CD4-positive, alpha-beta memory T cell (primary cell): ENCODE results near the gene RTN4R. TPM values are rescaled to one million over a fixed set of nuclear protein-coding genes. Genes with fewer than 3 reads are reported as not detected.
"Not testable (repeated sequence)": the region's sequence is repeated elsewhere in the genome, so short reads cannot be mapped to it uniquely, and the experiment has no call there.

Experiments
- CTCF ChIA-PET: fragments of 350-600 bp; sonication (Branson Sonifier 250); formaldehyde crosslinking; loops from one replicate; lab custom pipeline; 2021; ENCODE audit warnings: inconsistent platforms; ENCODE audit not compliant: partially characterized antibody; lab: Charles Lee
- POLR2A ChIA-PET: fragments of 350-600 bp; sonication (Branson Sonifier 250); formaldehyde crosslinking; loops from one replicate; lab custom pipeline; 2021; ENCODE audit not compliant: partially characterized antibody; lab: Charles Lee
- DNase-seq, 5 donors: peaks; one replicate each; pipeline versions ENCODE4 v3.0.0 to v3.0.0-alpha.2; 2020 to 2022; ENCODE audit warnings: mixed read lengths in 1 of 5
- H3K27ac ChIP-seq: one replicate; pipeline ENCODE4 v1.7.0; 2013; ENCODE audit warnings: low read depth, low read length
- H3K27me3 ChIP-seq: 2 replicates; pipeline ENCODE4 v1.7.0; 2013; ENCODE audit warnings: mild to moderate bottlenecking, low read length, moderate library complexity; ENCODE audit not compliant: insufficient read depth
- H3K36me3 ChIP-seq: 2 replicates; pipeline ENCODE4 v1.7.0; 2013; ENCODE audit warnings: mild to moderate bottlenecking, low read length, moderate library complexity; ENCODE audit not compliant: insufficient read depth
- H3K4me1 ChIP-seq: 2 replicates; pipeline ENCODE4 v1.7.0; 2013; ENCODE audit warnings: mild to moderate bottlenecking, low read length, moderate library complexity; ENCODE audit not compliant: insufficient read depth
- H3K4me3 ChIP-seq, 2 donors: one replicate each; pipeline ENCODE4 v1.7.0; 2013; ENCODE audit warnings: low read length in 2 of 2, mild to moderate bottlenecking in 1 of 2
- H3K9me3 ChIP-seq, 2 donors: one replicate each; pipeline ENCODE4 v1.7.0; 2013; ENCODE audit warnings: low read length in 2 of 2, control low read depth in 1 of 2; ENCODE audit not compliant: control insufficient read depth in 1 of 2
- H3K27ac Mint-ChIP-seq, 7 donors: one replicate each; pipeline ENCODE4 v1.8.0; 2020 to 2021; ENCODE audit warnings: mixed read lengths in 7 of 7, mild to moderate bottlenecking in 6 of 7, inconsistent platforms in 3 of 7, moderate library complexity in 3 of 7
- H3K27me3 Mint-ChIP-seq, 2 donors: one replicate each; pipeline ENCODE4 v1.8.0; 2020 to 2021; ENCODE audit warnings: mixed read lengths in 2 of 2
- H3K36me3 Mint-ChIP-seq, 2 donors: one replicate each; pipeline ENCODE4 v1.8.0; 2020 to 2021; ENCODE audit warnings: mixed read lengths in 2 of 2, inconsistent platforms in 1 of 2, mild to moderate bottlenecking in 1 of 2
- H3K4me1 Mint-ChIP-seq, 4 donors: one replicate each; pipeline ENCODE4 v1.8.0; 2020 to 2021; ENCODE audit warnings: mixed read lengths in 4 of 4, mild to moderate bottlenecking in 1 of 4
- H3K4me3 Mint-ChIP-seq, 8 donors: one replicate each; pipeline ENCODE4 v1.8.0; 2020 to 2021; ENCODE audit warnings: mixed read lengths in 8 of 8, mild to moderate bottlenecking in 7 of 8, moderate library complexity in 6 of 8, inconsistent platforms in 3 of 8
- H3K9me3 Mint-ChIP-seq, 8 donors: one replicate each; pipeline ENCODE4 v1.8.0; 2020 to 2021; ENCODE audit warnings: mixed read lengths in 8 of 8, mild to moderate bottlenecking in 5 of 8, inconsistent platforms in 3 of 8, moderate library complexity in 1 of 8
- intact Hi-C: fragments of 100-400 bp; cut with micrococcal nuclease; formaldehyde crosslinking; loops from one replicate; pipeline ENCODE4 v1.15.1; 2023
- polyA plus RNA-seq, 2 donors: library from polyadenylated mRNA; unstranded; fragments of 300-500 nt; fragmentation: Illumina TruSeq; gene quantifications; one replicate each; pipeline ENCODE4 v1.2.3, GENCODE V29; 2021
- total RNA-seq, 2 experiments: library from RNA; stranded (reverse); gene quantifications; one replicate each; pipeline ENCODE4 v1.2.3, GENCODE V29; 2021

RTN4R gene
- total and polyA plus RNA-seq, 4 experiments from 2014 or later: 1.7 to 6.3 (median 2.4) TPM

DNA sequence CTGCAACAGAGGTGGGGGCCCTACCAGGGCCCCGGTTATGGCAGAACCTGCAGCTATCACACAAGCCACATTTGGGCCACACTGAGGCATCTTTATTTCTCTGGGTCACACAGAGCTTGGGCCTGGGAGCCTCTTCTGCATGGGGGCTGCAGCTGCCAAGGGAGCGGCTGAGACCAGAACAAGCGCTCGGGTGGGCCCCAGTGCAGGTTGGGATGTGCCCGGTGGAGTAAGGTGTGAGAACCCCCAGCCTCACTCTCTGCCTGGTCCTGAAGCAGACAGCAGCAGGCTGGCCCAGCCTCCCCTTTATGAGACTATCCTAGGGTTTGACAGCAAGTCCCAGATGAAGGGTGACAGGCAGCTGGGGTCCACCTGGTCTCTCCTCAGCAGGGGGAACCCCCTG is 46.1 kb upstream of the RTN4R start:
- H3K27ac Mint-ChIP-seq, POLR2A ChIA-PET, H3K27me3 Mint-ChIP-seq, H3K36me3 ChIP-seq, H3K36me3 Mint-ChIP-seq, DNase-seq, H3K4me3 Mint-ChIP-seq, H3K9me3 ChIP-seq, H3K9me3 Mint-ChIP-seq, H3K27ac ChIP-seq, CTCF ChIA-PET, H3K4me3 ChIP-seq, intact Hi-C loops, H3K27me3 ChIP-seq: not testable (repeated sequence)
- H3K4me1 ChIP-seq: peaks cover 21% of the 10 kb centered on the region
- peaks cover 14 to 30% (median 20%) of the 10 kb centered on the region in 4 donors for H3K4me1 Mint-ChIP-seq

GRCh38 chr22:20313306-20314077 is 45.4 kb upstream of the RTN4R start:
- H3K4me1 ChIP-seq: peaks cover 14% of the 10 kb centered on the region
- H3K9me3 Mint-ChIP-seq, POLR2A ChIA-PET, H3K4me3 ChIP-seq, intact Hi-C loops, H3K27me3 ChIP-seq, H3K4me3 Mint-ChIP-seq, CTCF ChIA-PET, H3K27ac ChIP-seq, H3K9me3 ChIP-seq, H3K36me3 Mint-ChIP-seq, H3K36me3 ChIP-seq, H3K27ac Mint-ChIP-seq, H3K27me3 Mint-ChIP-seq, DNase-seq: not testable (repeated sequence)
- peaks cover 12 to 24% (median 16%) of the 10 kb centered on the region in 4 donors for H3K4me1 Mint-ChIP-seq

- H3K4me1 Mint-ChIP-seq: peaks cover 6 to 15% (median 7%) of the 10 kb centered on the region in 4 donors
- Histone ChIP-seq H3K4me1 (peaks cover 5% of the 10 kb centered on the region), H3K27ac (no peak overlapping the region), H3K4me3 (no peak overlapping the region), H3K36me3 (no peaks in the 10 kb centered on the region), H3K27me3 (no peaks in the 10 kb centered on the region), H3K9me3 (no peaks in the 10 kb centered on the region)
- H3K9me3 Mint-ChIP-seq: no peaks in the 10 kb centered on the region
- H3K4me3 Mint-ChIP-seq: no peak overlapping the region
- ChIA-PET CTCF (no interaction called here), POLR2A (interaction anchor here (0.9 kb wide), 1 partner anchor 13 kb away, joined by 3 read pairs; no protein-coding TSS in a partner anchor)
- H3K27ac Mint-ChIP-seq: no peak overlapping the region
- peaks cover 0 to 3% of the 10 kb centered on the region in 2 donors for H3K36me3 Mint-ChIP-seq
- no peak for DNase-seq
- intact Hi-C loops: no loop called here
- H3K27me3 Mint-ChIP-seq: no peaks in the 10 kb centered on the region
Measured at GRCh38 chr22:20312396-20313191, 44.5 kb upstream of the RTN4R start.

DNA sequence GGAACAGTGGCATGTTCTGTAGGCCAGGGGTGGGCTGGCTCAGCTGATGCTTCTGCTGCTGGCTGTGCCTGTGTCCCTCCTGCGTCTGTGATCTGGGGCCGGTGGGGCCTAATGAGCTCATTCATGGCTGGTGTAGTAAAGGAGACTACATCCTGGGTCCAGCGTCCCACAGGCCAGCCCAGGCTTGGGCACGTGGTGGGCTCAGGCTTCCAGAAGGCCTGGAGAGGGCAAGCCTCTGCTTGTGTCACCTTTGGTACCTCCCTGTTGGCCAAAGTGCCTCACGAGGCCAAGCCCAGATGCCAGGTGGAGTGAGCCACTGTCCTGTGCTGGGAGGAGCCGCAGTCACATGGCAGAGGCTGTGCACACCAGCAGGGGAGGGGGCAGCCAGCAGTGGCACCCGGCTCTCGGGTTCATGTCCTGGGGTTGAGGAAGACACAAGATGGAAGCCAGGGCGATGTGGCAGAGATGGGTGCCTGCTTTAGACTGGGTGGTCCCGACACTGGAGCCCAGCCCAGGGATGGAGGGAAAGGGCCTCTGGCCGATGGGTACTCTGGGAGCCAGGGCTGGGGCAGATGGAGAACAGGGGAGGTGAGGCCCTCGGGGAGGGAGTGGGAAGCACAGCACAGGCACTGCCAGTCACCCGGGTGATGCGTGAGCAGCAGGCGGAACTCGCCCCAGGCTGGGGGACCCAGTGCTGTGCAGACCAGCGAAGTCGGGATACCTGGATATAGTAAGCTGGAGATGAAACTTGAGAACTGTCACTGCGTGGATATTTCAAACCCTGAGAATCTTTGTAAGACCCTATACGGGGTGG is 43.3 kb upstream of the RTN4R start:
- H3K27ac Mint-ChIP-seq, H3K9me3 Mint-ChIP-seq, H3K4me1 ChIP-seq, intact Hi-C loops, H3K27me3 ChIP-seq, H3K4me3 Mint-ChIP-seq, H3K36me3 ChIP-seq, H3K9me3 ChIP-seq, H3K36me3 Mint-ChIP-seq, CTCF ChIA-PET, H3K27ac ChIP-seq, H3K4me1 Mint-ChIP-seq, POLR2A ChIA-PET, H3K27me3 Mint-ChIP-seq, DNase-seq, H3K4me3 ChIP-seq: not testable (repeated sequence)

DNA sequence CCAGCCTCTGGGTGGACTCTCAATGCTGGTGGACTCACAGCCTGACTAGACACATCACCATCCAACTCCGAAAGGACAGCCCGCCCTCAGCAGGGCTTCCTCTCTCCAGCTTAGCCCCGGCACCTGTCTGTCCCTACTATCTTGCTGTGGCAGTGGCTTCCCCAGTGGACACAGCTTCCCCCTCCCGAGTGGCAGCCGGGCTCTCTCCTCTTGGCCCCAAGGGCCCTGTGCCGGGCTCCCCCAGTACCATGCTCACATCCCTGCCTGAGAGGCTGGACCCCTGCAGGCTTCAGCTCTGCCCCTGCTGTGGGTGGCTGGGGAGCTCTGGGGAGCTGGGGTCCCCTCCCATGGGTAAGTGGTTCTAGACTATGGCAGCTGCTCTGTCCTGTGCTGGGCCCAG is 42.7 kb upstream of the RTN4R start:
- H3K9me3 Mint-ChIP-seq, H3K4me1 ChIP-seq, POLR2A ChIA-PET, H3K27ac Mint-ChIP-seq, H3K27me3 Mint-ChIP-seq, H3K36me3 ChIP-seq, DNase-seq, intact Hi-C loops, H3K36me3 Mint-ChIP-seq, H3K4me3 Mint-ChIP-seq, CTCF ChIA-PET, H3K27ac ChIP-seq, H3K4me1 Mint-ChIP-seq, H3K4me3 ChIP-seq, H3K27me3 ChIP-seq, H3K9me3 ChIP-seq: not testable (repeated sequence)

DNA sequence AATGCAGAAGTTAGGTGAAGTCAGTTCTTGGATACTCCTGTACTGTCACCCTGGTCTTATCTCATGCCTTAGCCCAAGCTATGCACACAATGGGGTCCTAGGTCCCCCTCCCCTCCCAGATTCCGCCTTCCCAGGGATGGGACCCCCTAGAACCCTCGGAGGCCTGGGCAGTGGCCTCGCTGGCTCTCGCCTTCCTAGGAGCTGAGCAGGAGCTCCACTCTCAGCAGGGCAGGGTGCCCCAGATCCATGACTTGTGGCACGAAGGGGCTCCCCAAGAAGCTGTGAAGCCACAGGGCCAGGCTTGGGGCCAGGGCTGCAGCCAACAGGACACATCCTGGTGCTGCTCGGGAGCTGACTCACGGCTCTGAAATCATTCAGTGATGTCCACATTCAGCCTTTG is 42.1 kb upstream of the RTN4R start:
- H3K36me3 Mint-ChIP-seq, H3K9me3 ChIP-seq, H3K4me3 ChIP-seq, H3K27me3 Mint-ChIP-seq, intact Hi-C loops, H3K27ac Mint-ChIP-seq, H3K36me3 ChIP-seq, H3K9me3 Mint-ChIP-seq, CTCF ChIA-PET, H3K4me1 Mint-ChIP-seq, H3K4me3 Mint-ChIP-seq, H3K4me1 ChIP-seq, H3K27ac ChIP-seq, POLR2A ChIA-PET, H3K27me3 ChIP-seq, DNase-seq: not testable (repeated sequence)
